GM19395 (cell line): ENCODE results near the gene BGN.

Source experiments
- ATAC-seq: cut with Tn5 transposase; IDR thresholded peaks from one replicate; pipeline ENCODE4 v1.9.1; 2021; ENCODE audit warnings: mild to moderate bottlenecking, moderate library complexity; ENCODE audit not compliant: unreplicated experiment

The BGN gene

DNA sequence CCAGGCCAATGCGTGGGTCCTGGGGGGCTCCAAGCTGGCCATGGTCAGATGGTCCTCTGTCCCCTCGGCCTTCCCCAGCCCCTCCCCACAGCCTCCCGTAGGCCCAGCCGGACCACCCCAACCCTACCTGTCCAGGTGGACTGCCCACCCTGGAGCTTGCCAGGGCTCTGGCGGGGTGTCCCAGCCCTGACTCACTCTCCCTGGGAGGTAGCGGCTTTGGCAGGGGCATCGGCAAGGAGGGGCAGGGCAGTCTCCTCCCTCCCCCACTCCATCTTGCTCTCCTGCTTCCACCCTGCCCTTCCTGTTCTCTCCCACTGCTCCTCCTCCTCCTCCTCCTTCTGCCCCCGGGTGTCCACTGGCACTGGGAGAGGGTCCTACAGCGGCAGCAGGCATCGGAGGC is 7.4 kb downstream of the BGN start:
- ATAC-seq = no peak

DNA sequence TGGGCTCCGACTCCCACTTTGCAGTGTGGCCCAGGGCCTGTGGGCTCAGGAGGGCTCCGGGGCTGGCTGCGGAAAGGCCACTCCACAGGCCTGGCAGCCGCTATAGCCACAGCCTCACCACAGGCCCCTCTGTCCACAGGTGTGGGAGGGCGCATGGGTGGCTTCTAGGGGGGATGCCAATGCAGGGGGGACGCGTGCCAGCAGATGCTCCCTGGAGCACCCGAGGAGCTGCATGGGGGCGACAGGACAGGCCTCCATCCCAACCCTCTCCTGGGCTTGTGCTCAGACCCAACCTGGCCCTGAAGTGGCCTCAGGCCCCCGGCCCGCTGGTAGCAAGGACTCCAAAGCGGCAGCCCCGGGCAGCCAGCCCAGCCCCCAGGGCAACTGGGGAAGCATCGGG is 8.0 kb downstream of the BGN start:
- no peak for ATAC-seq

DNA sequence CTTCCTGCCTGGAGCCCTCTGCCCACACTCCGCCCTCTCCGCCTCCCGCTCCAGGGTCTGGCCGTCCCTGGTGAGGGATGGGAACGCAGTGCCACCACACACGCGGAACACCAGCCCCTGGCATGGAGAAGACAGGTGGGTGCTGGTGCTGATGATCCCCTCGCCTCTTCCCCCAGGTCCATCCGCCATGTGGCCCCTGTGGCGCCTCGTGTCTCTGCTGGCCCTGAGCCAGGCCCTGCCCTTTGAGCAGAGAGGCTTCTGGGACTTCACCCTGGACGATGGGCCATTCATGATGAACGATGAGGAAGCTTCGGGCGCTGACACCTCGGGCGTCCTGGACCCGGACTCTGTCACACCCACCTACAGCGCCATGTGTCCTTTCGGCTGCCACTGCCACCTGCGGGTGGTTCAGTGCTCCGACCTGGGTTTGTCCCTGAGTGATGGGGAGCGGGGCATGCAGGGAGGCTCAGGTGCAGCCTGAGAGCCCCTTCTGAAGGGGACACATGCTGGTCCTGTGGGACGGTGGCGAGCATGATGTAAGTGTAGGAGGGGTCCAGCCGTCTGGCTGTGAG is 9.8 kb downstream of the BGN start:
- ATAC-seq = no peak

DNA sequence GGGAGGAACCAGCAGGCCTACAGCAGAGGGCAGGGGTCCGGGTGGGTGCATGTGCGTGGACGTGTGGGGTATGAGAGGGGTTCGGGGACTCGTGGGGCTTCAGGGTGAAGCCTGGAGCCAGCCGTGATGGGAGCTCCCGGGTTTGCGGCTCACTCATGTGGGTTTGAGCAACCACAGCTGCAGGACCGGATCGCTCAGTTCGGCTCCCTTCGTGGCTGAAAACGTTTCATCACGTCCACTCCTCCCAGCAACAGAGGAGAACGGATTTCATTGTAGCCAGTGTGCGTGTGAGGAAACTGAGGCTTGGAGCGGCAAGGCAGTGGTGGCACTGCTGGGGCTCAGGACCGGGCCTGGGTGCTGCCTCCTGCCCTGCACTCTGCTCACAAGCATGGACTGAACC is 10.6 kb downstream of the BGN start:
- ATAC-seq = no peak

DNA sequence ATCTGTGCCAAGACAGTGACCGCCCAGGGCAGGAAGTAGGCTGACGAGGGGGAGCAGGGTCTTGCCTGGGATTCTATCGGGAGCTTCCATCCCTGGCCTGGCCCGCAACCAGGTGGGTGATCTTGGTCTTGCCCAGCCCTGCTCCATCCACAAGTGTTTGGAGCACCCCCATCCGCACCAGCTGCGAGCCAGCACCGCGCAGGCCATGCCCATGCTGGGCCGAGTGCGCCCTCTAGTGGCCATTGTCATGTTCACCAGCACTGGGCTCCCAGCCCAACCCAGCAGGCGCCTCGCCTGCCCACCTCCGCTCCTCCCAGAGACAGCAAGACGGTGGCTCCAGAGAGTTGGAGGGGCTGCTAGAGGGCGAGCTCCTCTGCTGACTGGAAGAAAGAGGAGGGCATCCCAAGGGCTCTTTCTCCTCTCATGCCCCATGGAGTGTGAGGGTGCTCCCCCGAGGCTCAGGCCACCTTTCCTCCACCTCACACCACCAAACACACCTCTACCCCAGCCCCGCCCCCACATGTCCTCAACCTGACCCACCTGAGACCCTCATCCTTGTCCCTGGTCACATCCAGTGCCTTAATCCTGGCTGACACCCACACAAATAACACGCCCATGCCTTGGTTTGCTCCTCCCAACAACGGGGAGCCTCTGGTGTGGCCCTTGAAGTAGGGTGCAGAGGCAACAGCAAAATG is 12.9 kb downstream of the BGN start:
- peak; percentile 95 for ATAC-seq

DNA sequence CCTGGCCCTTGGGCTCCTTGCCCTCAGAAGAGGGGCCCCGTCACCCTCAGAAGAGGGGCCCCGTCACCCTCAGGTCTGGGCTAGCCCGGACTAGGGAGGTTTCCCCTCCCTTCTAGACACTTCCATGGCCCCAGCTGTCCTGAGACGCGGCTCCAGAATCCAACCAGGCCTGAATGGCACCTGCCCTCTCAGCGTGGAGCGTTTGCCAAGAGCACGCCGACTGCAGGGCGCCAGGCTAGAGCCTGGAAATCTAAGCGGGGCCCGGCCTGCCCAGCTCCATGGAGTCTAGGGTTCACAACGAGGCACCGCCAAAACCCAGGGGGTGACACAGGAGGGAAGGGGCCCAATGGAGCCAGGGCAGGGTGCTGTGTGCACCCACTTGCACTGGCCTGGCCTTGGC is 14.8 kb downstream of the BGN start:
- no peak for ATAC-seq

DNA sequence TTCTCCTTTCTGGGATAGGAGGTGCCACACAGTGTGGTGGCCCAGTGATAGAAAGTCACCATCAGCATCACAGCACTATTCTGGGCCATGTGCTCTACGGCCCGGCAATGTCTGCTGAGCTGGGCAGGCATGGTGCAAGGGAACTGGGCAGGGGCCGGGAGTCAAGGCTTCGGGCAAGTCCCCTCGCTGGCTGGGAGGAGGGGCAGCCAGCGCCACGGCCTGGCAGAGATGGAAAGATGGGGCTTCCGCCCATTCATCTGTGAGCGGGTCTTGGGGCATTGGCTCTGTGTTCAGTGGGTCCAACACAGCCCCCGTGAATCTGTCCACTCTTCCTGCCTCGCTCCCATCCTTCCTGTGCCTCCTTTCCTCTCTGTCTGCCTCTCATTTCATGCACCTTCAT is 15.6 kb downstream of the BGN start:
- no peak for ATAC-seq

DNA sequence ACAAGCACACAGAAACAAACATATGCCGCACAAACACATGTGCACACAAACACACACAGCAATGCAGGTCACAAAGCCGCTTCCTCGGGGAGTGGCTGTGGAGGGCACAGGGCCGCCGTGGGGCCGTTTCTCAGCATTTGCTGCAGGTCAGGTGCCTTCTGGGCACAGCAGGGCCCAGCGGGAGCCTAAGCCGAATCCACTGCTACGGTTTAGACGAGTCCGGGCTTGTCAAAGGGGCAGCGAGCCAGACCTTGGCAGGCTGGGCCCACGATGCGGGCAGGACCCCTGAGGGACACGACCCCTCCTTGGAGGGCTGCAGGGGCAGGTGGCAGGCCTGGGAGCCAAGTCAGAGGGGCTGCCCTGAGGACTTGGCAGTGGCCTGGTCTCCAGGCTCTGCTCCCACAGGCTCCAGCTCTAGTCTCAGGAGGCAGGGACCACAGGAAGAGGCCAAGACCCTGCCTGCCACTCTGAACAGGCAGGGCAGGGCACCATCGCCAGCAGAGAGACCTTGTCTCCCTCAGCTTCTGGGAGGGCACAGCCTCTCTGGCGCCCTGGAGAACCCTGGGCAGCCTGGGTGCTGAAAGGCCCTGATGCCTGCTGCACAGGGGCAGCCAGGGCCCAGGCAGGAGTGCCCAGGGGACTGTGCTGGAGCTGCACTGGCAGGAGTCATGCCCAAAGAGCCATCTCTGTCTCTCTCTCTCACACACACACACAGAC is 17.2 kb downstream of the BGN start:
- ATAC-seq = no peak

DNA sequence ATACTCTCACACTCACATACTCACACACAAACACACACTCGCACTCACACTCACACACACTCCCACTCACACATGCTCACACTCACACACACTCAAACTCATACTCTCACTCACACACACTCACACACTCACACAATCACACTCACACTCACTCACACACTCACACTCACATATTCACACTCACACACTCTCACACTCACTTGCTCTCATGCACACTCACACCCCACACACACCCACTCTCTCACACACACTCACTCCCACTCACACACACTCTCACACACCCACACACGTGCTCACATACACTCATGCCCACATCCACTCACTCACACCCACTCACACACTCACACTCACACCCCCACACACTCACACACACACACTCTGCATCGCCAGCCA is 17.7 kb downstream of the BGN start:
- no peak for ATAC-seq

DNA sequence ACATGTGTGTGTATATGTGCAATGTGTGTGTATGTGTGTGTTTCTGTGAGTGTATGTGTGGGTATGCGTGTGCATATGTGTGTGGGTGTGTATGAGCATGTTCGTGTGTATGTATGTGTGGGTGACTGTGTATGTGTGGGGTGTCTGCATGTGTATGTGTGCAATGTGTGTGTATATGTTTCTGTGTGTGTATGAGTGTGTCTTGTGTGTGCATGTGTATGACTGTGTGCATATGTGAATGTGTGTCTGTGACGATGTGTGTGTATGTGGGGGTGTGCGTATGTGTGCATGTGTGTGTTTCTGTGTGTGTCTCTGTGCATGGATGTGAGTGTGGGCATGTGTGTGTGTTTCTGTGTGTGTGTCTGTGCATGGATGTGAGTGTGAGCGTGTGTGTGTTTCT is 18.5 kb downstream of the BGN start:
- no peak for ATAC-seq

DNA sequence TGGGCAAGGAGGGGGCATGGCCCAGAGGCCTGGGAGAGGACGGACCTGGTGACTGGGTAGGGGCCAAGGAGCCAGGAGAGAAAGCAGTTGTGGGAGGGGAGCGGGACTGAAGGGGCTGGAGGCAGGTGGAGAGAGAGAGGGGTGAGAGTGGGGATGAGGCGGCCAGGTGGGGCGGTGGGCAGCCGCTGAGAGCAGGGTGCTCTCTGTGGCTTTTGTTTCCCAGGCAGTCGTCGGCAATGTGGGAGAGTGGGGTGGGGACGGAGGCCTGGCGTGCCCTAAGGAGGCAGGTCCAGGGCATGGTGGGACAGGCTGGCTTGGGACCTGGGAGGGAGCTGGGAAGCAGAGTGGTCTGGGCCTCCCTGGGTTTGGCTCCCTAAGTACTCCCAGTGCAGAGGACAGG is 19.5 kb downstream of the BGN start:
- no peak for ATAC-seq

DNA sequence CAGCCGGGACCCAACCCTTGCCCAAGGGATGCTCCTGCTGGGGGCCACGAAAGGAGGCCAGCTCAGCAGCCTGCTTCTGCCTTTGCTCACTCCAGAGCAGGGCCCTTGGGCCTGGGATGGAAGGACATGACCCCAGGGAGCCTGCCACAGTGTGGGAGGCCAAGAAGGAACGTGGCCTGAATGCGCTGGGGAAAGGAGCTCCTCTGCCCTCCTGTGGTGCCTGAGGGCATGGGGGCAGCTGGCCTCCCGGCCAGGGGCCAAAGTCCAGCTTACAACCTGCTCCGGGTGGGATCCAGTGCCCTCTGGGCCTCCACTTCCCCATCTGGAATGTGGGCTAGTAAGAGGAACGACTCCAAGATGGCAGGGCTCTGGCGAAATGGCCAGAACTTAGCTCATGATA is 20.7 kb downstream of the BGN start:
- ATAC-seq = no peak

DNA sequence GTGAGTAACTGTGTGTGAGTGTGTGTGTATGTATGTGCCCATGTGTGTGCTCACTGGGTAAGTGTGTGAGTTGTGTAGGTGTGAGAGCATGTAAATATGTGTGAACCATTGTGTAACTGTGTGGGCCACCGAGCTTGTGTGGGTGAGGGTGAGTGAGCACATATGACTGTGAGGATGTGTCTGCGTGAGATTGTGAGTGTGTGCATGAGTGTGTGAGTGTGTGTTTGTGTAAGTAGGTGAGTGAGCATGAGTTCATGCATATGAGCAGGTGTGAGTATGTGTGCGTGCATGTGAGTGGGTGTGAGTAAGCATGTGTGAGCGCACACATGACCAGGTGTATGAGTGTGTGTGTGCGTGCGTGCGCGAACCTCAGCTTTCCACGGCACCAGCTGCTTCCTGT is 21.3 kb downstream of the BGN start:
- ATAC-seq = no peak

DNA sequence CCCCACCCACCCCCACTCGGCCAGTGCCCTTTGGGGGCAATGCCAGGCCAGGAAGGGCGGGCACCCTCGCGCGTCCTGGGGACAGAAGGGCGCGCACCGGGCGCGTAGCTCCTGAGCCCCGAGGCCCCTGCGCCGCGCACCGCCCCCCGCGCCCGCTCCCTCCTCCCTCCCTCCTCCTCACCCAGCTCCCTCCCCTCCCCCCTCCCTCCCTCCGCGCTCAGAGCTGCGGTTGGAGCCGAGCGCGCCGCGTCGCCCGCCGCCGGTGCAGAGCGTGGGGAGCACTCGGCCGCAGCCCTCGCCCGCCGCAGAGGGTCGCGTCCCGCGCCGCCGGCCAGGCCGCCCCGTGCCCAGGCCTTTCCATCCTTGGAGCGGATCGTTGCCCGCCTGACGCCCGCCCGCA is 22.6 kb downstream of the BGN start, which contains the start of gene ATP2B3:
ATP2B3 (plus strand) TSS at position 220 of the 400 bp plus-strand sequence. CDS start 18,606 bp downstream, outside the sequence.
- no peak for ATAC-seq

DNA sequence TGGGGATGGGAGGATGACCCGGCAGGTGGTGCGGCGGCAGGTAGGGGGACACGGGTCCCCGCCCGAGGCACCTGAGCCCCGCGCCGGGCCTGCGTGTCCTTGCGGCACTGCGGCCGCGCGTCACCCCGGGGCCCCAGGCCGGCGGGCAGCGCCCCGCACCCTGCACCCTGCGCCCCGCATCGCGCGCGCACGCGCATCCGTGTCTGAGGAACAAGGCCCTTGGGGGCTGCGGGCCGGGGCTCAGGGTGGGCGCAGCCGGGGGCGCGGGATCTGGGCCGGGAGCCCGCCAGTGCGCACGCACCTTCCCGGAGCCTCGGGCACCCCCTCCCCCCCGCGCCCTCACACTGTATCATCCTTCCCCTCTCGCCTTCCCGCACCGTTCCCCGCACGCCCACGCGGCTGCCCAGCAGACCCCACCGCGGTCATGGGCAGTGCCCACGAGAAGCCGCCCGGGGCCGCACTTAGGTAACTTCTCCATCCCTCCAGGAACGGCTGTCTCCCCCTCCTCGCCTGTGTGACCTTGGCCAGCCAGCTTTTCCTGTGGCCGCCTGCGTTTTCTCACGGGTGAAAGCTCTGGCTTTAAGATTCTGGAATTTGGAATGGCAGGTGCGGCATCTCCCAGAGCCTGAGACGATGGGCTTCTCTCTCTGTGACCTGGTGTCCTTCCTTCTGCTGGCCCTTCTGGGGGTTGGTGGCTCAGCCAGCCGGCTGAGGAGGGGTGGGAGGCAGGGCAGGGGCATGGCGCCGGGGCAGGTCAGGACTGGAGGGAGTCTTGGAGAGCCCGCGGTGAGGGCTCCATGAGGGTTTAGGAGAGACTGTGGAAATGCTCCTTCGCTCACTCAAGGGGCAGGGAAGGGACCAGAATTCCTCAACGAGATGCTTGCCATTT is 23.4 kb downstream of the BGN start:
- ATAC-seq = no peak

DNA sequence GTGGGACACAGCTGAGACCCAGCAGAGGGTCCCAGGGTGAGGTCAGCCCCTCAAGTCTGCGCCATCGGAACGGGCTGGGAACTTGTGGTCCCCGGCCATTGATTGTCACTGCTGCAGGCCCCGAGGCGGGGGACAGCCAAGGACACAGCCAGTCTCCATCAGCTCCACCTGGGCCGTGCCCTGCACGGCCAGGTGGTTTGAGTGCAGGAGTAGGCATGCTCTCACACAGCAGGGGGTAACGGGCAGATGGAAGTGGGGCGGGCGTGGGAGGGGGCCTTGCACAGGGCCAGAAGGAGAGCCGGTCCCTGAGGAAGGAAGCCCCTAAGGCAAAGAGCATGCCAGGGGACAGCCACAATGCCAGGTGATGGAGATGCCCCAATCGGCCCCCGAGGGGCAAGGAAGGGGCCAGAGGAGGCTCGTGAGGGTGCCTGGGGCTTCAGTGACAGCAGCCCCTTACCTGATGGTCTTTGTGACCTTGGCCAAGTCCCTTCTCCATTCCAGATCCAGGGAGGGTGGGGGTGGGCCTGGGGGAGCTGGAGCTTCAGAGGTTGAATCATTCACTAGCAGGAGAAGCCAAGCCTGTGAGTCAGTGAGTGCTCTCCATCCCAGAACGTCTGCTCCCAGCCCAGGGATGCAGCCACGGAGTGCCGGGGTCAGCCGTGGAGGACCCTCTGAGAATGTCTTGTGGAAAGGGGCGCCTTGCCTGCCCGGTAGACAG is 24.9 kb downstream of the BGN start:
- ATAC-seq = no peak

DNA sequence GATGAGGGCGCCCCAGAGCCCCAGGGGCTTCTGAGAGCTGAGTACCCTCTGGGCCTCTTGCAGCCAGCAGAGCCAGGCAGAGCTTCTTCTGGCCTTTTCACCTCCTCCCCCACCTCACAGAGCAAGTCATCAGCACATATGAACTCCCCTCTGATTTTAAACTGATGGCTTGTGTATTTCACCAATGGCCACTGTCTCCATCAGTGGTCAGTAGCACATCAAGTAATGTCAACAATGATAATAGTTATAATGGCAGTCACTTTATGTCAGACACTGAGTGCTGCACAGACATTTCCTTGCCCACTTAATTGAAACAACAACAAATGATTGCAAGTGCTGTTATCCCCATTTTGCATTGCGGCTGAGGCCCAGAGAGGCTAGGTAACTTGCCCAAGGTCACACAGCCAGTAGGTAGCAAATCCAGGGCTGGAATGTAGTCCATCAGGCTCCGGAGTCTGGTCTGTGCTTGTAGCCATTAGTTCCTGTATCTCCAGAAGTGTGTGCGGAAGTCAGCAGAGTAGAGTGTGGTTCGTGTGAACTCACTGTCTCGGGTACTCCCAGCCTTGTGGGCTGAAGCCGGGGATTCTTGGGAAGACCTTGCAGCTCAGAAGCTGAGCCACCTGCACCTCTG is 25.6 kb downstream of the BGN start:
- no peak for ATAC-seq

DNA sequence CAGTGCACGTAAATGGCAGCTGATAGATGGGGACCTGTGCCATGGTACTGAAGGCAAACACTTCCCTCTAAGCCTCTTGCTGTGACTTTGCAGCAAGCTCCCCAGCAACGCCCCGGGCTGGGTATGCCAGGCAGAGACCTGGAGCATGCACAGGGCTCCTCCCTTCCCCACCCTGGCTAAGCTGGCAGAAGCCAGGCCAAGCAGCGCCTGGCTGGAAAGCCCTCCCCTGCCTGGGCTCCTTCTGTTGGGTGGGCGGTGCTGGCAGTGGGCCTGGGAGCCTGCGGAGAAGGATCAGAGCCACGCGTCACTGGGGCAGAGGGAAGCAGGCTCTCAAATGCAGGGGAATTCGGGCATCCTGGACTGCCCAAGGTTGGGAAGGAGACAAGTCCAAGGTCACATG is 26.3 kb downstream of the BGN start:
- no peak for ATAC-seq

DNA sequence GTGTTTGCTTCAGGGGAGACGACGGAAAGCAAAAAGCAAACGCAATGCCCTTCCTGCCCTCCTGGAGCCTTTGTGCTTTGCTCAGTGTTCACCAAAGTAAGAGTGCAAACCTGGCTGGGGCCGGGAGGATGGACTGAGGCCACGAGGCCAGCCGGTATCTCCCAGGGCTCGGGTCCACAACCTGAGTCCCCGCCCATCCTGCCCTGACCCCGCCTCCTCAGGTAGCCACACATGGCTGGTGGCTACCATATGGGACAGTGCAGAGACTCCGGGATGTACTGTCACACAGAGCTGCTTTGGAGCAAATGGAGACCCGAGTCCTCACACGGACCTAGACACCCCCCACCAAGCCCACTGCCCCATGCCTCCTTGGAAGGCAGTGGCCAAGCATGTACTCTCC is 27.5 kb downstream of the BGN start:
- no peak for ATAC-seq

DNA sequence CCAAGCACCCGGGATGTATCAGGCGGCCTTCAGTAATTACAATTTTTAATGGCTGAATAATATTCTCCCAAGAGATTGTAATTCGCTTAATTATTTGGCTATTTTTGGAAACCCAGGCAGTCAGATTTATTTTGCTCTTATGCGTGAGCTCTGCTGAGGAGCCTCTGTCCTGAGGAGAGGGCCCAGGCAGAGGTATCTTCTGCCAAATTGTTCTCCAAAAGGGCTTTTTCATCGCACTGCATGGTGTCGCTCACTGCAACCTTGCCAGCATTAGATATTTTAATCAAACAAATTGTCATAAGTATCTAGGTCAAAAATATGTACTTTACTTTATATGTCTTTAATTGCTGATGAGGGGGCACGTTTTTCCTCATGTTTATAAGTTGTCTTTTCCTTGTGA is 28.5 kb downstream of the BGN start:
- ATAC-seq = no peak
